B cell (primary cell): Measurements from ENCODE around the gene FYCO1. TPM values are rescaled to one million over a fixed set of nuclear protein-coding genes. Genes with fewer than 3 reads are reported as not detected.

Source experiments
- ATAC-seq: fragments of 200-7000 bp; cut with Tn5 transposase; one replicate; pipeline ENCODE4 v1.10.0; 2021; ENCODE audit warnings: low read depth, mild to moderate bottlenecking, moderate number of reproducible peaks, moderate library complexity
- CTCF ChIA-PET: fragments of 350-600 bp; sonication (Branson Sonifier 250); formaldehyde crosslinking; loops from one replicate; lab custom pipeline; 2021; ENCODE audit warnings: antibody characterized with exemption, inconsistent platforms; lab: Charles Lee
- POLR2A ChIA-PET: fragments of 350-600 bp; sonication (Branson Sonifier 250); formaldehyde crosslinking; loops from one replicate; lab custom pipeline; 2021; ENCODE audit warnings: antibody characterized with exemption; lab: Charles Lee
- DNase-seq: peaks from one replicate; pipeline ENCODE4 v3.0.0; 2013
- H2AFZ ChIP-seq: 2 replicates; pipeline ENCODE4 v1.6.1; 2012; ENCODE audit warnings: mild to moderate bottlenecking, low read depth, low read length; ENCODE audit not compliant: insufficient read depth, poor library complexity, severe bottlenecking
- H3K27ac ChIP-seq, 2 donors: 1 replicate in 1 of 2; 2 replicates in 1 of 2; pipeline ENCODE4 v1.5.1; 2012 to 2013; ENCODE audit warnings: low read length in 2 of 2, mild to moderate bottlenecking in 2 of 2, moderate library complexity in 1 of 2
- H3K27me3 ChIP-seq, 4 experiments: fragments of 200-600 bp in 1 of 4; sonication (generic) in 1 of 4; replicated peaks in 1 of 4; 1 replicate in 2 of 4; 2 replicates in 2 of 4; pipeline versions ENCODE4 v1.6.1 to v1.7.0; 2013 to 2016; ENCODE audit warnings: low read length in 3 of 4, mild to moderate bottlenecking in 2 of 4, mixed read lengths in 1 of 4, moderate library complexity in 1 of 4; ENCODE audit not compliant: insufficient read depth in 4 of 4, control insufficient read depth in 3 of 4; ENCODE audit errors: control extremely low read depth in 1 of 4
- H3K36me3 ChIP-seq, 2 experiments: replicated peaks in 1 of 2; 1 replicate in 1 of 2; 2 replicates in 1 of 2; pipeline versions ENCODE4 v1.6.1 to v1.7.1; 2013; ENCODE audit warnings: low read length in 1 of 2; ENCODE audit not compliant: insufficient read depth in 2 of 2, control insufficient read depth in 1 of 2; ENCODE audit errors: control extremely low read depth in 1 of 2, extremely low read depth in 1 of 2
- H3K4me1 ChIP-seq, 2 donors: fragments of 200-600 bp in 1 of 2; sonication (generic) in 1 of 2; 1 replicate in 1 of 2; 2 replicates in 1 of 2; pipeline versions ENCODE4 v1.5.1 to v1.6.1; 2013 to 2017; ENCODE audit warnings: low read length in 2 of 2; ENCODE audit not compliant: control insufficient read depth in 2 of 2, insufficient read depth in 2 of 2
- H3K4me2 ChIP-seq: replicated peaks from 2 replicates; pipeline ENCODE3; 2012; ENCODE audit warnings: mild to moderate bottlenecking, low read depth, low read length; ENCODE audit not compliant: poor library complexity, severe bottlenecking
- H3K4me3 ChIP-seq, 5 experiments: fragments of 200-600 bp in 1 of 5; sonication (generic) in 1 of 5; 1 replicate in 3 of 5; 2 replicates in 2 of 5; pipeline versions ENCODE4 v1.5.1 to v1.7.0; 2011 to 2016; ENCODE audit warnings: low read length in 4 of 5, mild to moderate bottlenecking in 4 of 5, low read depth in 2 of 5, control low read depth in 1 of 5, moderate library complexity in 1 of 5; ENCODE audit not compliant: insufficient read depth in 1 of 5; ENCODE audit errors: control extremely low read depth in 1 of 5, extremely low read depth in 1 of 5
- H3K79me2 ChIP-seq: fragments of 200-600 bp; sonication (generic); one replicate; pipeline ENCODE4 v1.6.0; 2016; ENCODE audit warnings: low read length; ENCODE audit not compliant: control insufficient read depth, insufficient read depth
- H3K9ac ChIP-seq: fragments of 200-600 bp; sonication (generic); 2 replicates; pipeline ENCODE4 v1.6.1; 2017; ENCODE audit warnings: mild to moderate bottlenecking, low read length, moderate library complexity
- H3K9me3 ChIP-seq, 3 donors: one replicate each; pipeline versions ENCODE4 v1.6.1 to v1.7.1; 2013; ENCODE audit warnings: low read length in 2 of 3; ENCODE audit not compliant: control insufficient read depth in 2 of 3, insufficient read depth in 1 of 3; ENCODE audit errors: control extremely low read depth in 1 of 3
- H4K20me1 ChIP-seq: 2 replicates; pipeline ENCODE4 v1.6.0; 2012; ENCODE audit warnings: mild to moderate bottlenecking, low read length; ENCODE audit not compliant: insufficient read depth, control insufficient read depth, poor library complexity, severe bottlenecking
- H3K27ac Mint-ChIP-seq: one replicate; pipeline ENCODE4 v1.8.0; 2021; ENCODE audit warnings: mixed read lengths
- H3K27me3 Mint-ChIP-seq: one replicate; pipeline ENCODE4 v1.8.0; 2021; ENCODE audit warnings: mixed read lengths
- H3K4me1 Mint-ChIP-seq: one replicate; pipeline ENCODE4 v1.8.0; 2021; ENCODE audit warnings: mixed read lengths
- H3K4me3 Mint-ChIP-seq: one replicate; pipeline ENCODE4 v1.8.0; 2021; ENCODE audit warnings: mixed read lengths
- H3K9me3 Mint-ChIP-seq: one replicate; pipeline ENCODE4 v1.8.0; 2022; ENCODE audit warnings: mixed read lengths; ENCODE audit not compliant: insufficient read depth
- EZH2 ChIP-seq: IDR thresholded peaks from 2 replicates; pipeline ENCODE4 v1.6.1; 2012; ENCODE audit warnings: borderline replicate concordance, low read depth, mild to moderate bottlenecking, moderate library complexity, low read length; ENCODE audit not compliant: insufficient read depth, poor library complexity, severe bottlenecking
- WGBS: methylation state at CpG from one replicate; pipeline ENCODE4 v1.1.5; 2013; ENCODE audit warnings: missing lambda C conversion rate; ENCODE audit not compliant: insufficient coverage; 5-methylcytosine and 5-hydroxymethylcytosine counted together
- intact Hi-C: fragments of 100-400 bp; cut with micrococcal nuclease; formaldehyde crosslinking; loops from one replicate; pipeline ENCODE4 v1.10.0; 2022
- polyA plus RNA-seq: library from polyadenylated mRNA; depleted of rRNA; stranded (reverse); fragments of >200 nt; gene quantifications from 2 replicates; pipeline ENCODE4 v1.2.3, GENCODE V29; 2012
- total RNA-seq, 2 donors: library from RNA; stranded (reverse); fragments of 120-200 nt in 1 of 2; gene quantifications; 1 replicate in 1 of 2; 2 replicates in 1 of 2; pipeline versions ENCODE4 v1.2.3 to v1.2.4, GENCODE V29; 2013 to 2022
- TF ChIP-seq, protein P1 (sequence below): fragments of 200-600 bp; IDR thresholded peaks from one replicate; pipeline ENCODE4 v1.8.0; 2022; ENCODE audit warnings: antibody characterized with exemption, mild to moderate bottlenecking

FYCO1 gene
- total and polyA plus RNA-seq, 2 donors (not counting 1 experiment from before 2014, with no cell fraction given): 5.4 to 16.7 TPM

DNA sequence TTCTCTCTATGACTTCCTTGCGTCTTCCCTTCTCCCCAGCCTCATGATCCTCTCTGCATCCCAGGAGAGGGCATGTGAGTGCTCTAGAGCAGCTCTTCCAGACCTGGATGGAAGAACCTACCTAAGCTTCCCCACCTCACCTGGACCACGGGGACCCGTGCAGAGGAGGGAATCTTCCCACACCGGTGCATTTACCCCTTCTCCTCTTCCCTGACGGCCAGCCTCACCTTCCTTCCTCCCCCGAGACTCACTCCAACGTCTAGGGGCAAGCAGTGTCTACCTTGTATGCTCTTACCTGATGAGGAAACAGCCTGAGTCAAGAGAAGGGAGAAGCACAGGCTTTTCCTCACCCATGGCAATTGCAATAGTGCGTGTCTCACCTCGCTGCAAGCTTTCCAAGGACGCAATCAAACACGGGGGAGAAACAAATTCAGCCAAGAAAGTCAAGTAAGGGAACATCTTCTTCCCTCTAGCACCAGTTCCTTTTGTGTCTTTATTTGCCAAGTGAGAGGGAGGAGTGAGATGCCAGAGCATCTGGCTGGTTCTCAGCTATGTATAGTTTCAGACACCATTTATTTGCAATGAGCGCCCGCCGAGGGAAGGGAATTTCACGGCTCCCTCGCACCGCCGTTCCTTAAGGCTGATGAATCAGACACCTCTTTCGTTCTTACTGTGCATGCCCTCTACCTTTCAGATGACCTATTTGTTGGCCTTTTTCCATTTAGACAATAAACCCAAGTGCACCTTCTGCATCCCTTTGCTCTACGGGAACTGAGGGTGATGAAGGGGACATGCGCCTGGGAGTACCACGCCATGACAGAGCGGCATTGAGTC, 111.0 kb downstream of the FYCO1 start:
- ATAC-seq (no peak), DNase-seq (no peak)
- no peak overlapping the region for H3K4me3 Mint-ChIP-seq
- Histone ChIP-seq H3K27me3 (no peaks in the 10 kb centered on the region), H2AFZ (no peak overlapping the region), H3K4me3 (no peak overlapping the region), H3K4me1 (peaks cover 15 to 24% of the 10 kb centered on the region in 2 donors), H4K20me1 (no peaks in the 10 kb centered on the region), H3K9me3 (no peaks in the 10 kb centered on the region), H3K36me3 (no peaks in the 10 kb centered on the region), H3K4me2 (no peak overlapping the region), H3K9ac (no peak overlapping the region), H3K27ac (no peak overlapping the region), H3K79me2 (no peaks in the 10 kb centered on the region)
- intact Hi-C loops: no loop called here
- 87% methylated on average over 14 of the region's 23 CpGs for WGBS
- H3K27me3 Mint-ChIP-seq: peaks cover 6% of the 10 kb centered on the region
- CTCF ChIA-PET: no interaction called here
- POLR2A ChIA-PET: no interaction called here
- no peak overlapping the region for H3K27ac Mint-ChIP-seq
- H3K4me1 Mint-ChIP-seq: peaks cover 25% of the 10 kb centered on the region
- TF ChIP-seq, protein P1, sequence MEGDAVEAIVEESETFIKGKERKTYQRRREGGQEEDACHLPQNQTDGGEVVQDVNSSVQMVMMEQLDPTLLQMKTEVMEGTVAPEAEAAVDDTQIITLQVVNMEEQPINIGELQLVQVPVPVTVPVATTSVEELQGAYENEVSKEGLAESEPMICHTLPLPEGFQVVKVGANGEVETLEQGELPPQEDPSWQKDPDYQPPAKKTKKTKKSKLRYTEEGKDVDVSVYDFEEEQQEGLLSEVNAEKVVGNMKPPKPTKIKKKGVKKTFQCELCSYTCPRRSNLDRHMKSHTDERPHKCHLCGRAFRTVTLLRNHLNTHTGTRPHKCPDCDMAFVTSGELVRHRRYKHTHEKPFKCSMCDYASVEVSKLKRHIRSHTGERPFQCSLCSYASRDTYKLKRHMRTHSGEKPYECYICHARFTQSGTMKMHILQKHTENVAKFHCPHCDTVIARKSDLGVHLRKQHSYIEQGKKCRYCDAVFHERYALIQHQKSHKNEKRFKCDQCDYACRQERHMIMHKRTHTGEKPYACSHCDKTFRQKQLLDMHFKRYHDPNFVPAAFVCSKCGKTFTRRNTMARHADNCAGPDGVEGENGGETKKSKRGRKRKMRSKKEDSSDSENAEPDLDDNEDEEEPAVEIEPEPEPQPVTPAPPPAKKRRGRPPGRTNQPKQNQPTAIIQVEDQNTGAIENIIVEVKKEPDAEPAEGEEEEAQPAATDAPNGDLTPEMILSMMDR: no peak
- no peak for TF ChIP-seq EZH2
- no peaks in the 10 kb centered on the region for H3K9me3 Mint-ChIP-seq
